Measurements from ENCODE around the gene CNBP.

DNA sequence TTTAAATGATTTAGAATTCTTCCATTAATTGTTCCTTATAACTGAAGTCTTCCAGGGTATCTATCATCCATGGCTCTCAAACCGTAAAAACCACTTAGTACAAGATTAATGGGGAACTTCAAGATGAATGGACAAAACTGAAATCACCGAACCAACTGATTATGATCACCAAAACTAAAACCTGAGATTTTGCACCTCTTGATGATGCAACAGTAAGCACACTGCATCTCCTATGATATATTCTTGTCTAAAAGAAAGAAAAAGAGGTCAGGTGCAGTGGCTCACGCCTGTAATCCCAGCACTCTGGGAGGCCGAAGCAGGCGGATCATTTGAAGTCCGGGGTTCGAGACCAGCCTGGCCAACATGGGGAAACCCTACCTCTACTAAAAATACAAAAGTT lies 19.2 kb downstream of the CNBP start:
- TF ChIP-seq CTCF (IDR thresholded peaks at IDR 0.05; ENCODE audit: poor library complexity, severe bottlenecking) (no peak), RAD21 (conservative IDR thresholded peaks at IDR 0.05) (no peak), POLR2AphosphoS5 (IDR thresholded peaks at IDR 0.05) (no peak), EZH2 (IDR thresholded peaks at IDR 0.05; ENCODE audit: borderline replicate concordance, insufficient read depth, low read length, poor library complexity, severe bottlenecking) (no peak)
